IPS-NIHi7 (cell line): ENCODE data around the gene MMP21.

Source experiments
- DNase-seq: peaks from one replicate; pipeline ENCODE4 v3.0.0; 2012; ENCODE audit warnings: mixed read lengths; ENCODE audit errors: extremely low spot score

The MMP21 gene

GRCh38 chr10:125765835-125766234 is 9.8 kb downstream of the MMP21 start:
- no peak for DNase-seq

- DNase-seq = no peak
Observed at GRCh38 chr10:125762692-125763648, 12.7 kb downstream of the MMP21 start.

- no peak for DNase-seq
Observed at GRCh38 chr10:125761961-125762360, 13.7 kb downstream of the MMP21 start.

- DNase-seq = no peak
Observed at GRCh38 chr10:125757742-125758141, 17.9 kb downstream of the MMP21 start.

GRCh38 chr10:125756853-125757487 is 18.7 kb downstream of the MMP21 start:
- no peak for DNase-seq

GRCh38 chr10:125756196-125756595 is 19.4 kb downstream of the MMP21 start:
- DNase-seq = no peak

- DNase-seq = no peak
Observed at GRCh38 chr10:125747417-125747816, 28.2 kb downstream of the MMP21 start.

GRCh38 chr10:125744909-125745308 is 30.7 kb downstream of the MMP21 start:
- DNase-seq = no peak

- no peak for DNase-seq
Observed at GRCh38 chr10:125742465-125742864, 33.2 kb downstream of the MMP21 start.

- DNase-seq = no peak
Observed at GRCh38 chr10:125739994-125740679, 35.5 kb downstream of the MMP21 start.

- no peak for DNase-seq
Observed at GRCh38 chr10:125738206-125738605, 37.4 kb downstream of the MMP21 start.

GRCh38 chr10:125734823-125735222 is 40.8 kb downstream of the MMP21 start:
- no peak for DNase-seq

GRCh38 chr10:125734148-125734547 is 41.5 kb downstream of the MMP21 start:
- no peak for DNase-seq

- DNase-seq = no peak
Observed at GRCh38 chr10:125727436-125727835, 48.2 kb downstream of the MMP21 start.

GRCh38 chr10:125726914-125727313 is 48.7 kb downstream of the MMP21 start:
- no peak for DNase-seq

GRCh38 chr10:125722811-125723210 is 52.8 kb downstream of the MMP21 start:
- no peak for DNase-seq

GRCh38 chr10:125721035-125721434 is 54.6 kb downstream of the MMP21 start:
- no peak for DNase-seq

- DNase-seq = no peak
Observed at GRCh38 chr10:125720002-125720382, 55.6 kb downstream of the MMP21 start.

- peak; percentile 99 for DNase-seq
Observed at GRCh38 chr10:125719173-125720001, 56.2 kb downstream of the MMP21 start, which contains the start of gene EDRF1. TSS of gene EDRF1 (plus strand) at chr10:125719709. CDS start at chr10:125719808, 99 bp downstream.
